ENCODE data around the gene MAD1L1. TPM values are rescaled to one million over a fixed set of nuclear protein-coding genes. Genes with fewer than 3 reads are reported as not detected.
"Not testable (repeated sequence)": the region's sequence is repeated elsewhere in the genome, so short reads cannot be mapped to it uniquely, and the experiment has no call there.

Gene MAD1L1
- total and polyA plus RNA-seq, 2 of the 4 experiments (the other 2 are of a cell fraction) = 29.0 to 40.9 TPM

GRCh38 chr7:1930381-1931065 lies 302.2 kb downstream of the MAD1L1 start:
- dilution Hi-C loops (cut with HindIII; ENCODE audit: low sequenced_read_pairs, unreplicated experiment) (no loop called here), in situ Hi-C loops (cut with MboI; ENCODE audit: low sequenced_read_pairs) (no loop called here), intact Hi-C loops (cut with micrococcal nuclease) (no loop called here)
- H3K79me1 ChIP-seq (ENCODE audit: low read depth in 1 of 2, low read length in 2 of 2) = peaks cover 0 to 9% of the 10 kb centered on the region in 2 experiments; a peak in 2 of 4 replicates
- CTCF ChIA-PET = no interaction called here
- H3K27ac ChIP-seq (ENCODE audit: insufficient read depth, low read length) = no peak overlapping the region
- no peak overlapping the region for H3K4me3 ChIP-seq (ENCODE audit: insufficient read depth, low read depth, low read length)
- no peak overlapping the region for H2BK5ac ChIP-seq (ENCODE audit: low read depth, low read length, poor library complexity, severe bottlenecking)
- no peak overlapping the region for H2BK20ac ChIP-seq (ENCODE audit: low read depth, low read length)
- H3K9me3 ChIP-seq (ENCODE audit: control insufficient read depth, insufficient read depth, low read length) = no peaks in the 10 kb centered on the region
- H2AK9ac ChIP-seq (replicated peaks; ENCODE audit: low read depth, low read length, poor library complexity) = no peak overlapping the region
- no peaks in the 10 kb centered on the region for H3K9me1 ChIP-seq (ENCODE audit: insufficient read depth, low read length)
- TF ChIP-seq MXI1 (IDR thresholded peaks at IDR 0.05; ENCODE audit: borderline replicate concordance, low read depth, low read length) (no peak), SMC3 (IDR thresholded peaks at IDR 0.05; ENCODE audit: low read depth, low read length) (no peak), MAZ (IDR thresholded peaks at IDR 0.05; ENCODE audit: borderline replicate concordance, low read depth, low read length) (no peak), CHD1 (IDR thresholded peaks at IDR 0.05; ENCODE audit: low read depth, low read length) (no peak), CEBPB (IDR thresholded peaks at IDR 0.05; ENCODE audit: low read depth, low read length) (no peak), BHLHE40 (IDR thresholded peaks at IDR 0.05; ENCODE audit: low read depth, low read length) (no peak), USF2 (IDR thresholded peaks at IDR 0.05; ENCODE audit: low read depth, low read length) (no peak)
- no peak overlapping the region for H3K56ac ChIP-seq (ENCODE audit: extremely low read depth, insufficient read depth, low read length)
- H2BK120ac ChIP-seq (ENCODE audit: low read depth, low read length) = no peak overlapping the region
- no peaks in the 10 kb centered on the region for H3K27me3 ChIP-seq (ENCODE audit: control insufficient read depth, insufficient read depth, low read length)
- H4K5ac ChIP-seq (ENCODE audit: low read depth, low read length) = no peak overlapping the region
- no peak overlapping the region for H3K4ac ChIP-seq (ENCODE audit: low read depth, low read length)
- BruUV-seq (replicated peaks) = no TSS peak
- no peak overlapping the region for H2AFZ ChIP-seq (replicated peaks; ENCODE audit: low read length, poor library complexity)
- no peak overlapping the region for H4K8ac ChIP-seq (ENCODE audit: low read depth in 2 of 2, low read length in 2 of 2)
- POLR2A ChIA-PET (ENCODE audit: unreplicated experiment) = no interaction called here
- ATAC-seq (ENCODE audit: low read depth) (no peak), DNase-seq (no peak)
- no peaks in the 10 kb centered on the region for H4K20me1 ChIP-seq (ENCODE audit: insufficient read depth, low read length)
- peaks cover 2% of the 10 kb centered on the region; the same call in 1 of the 2 replicates for H3K4me1 ChIP-seq (ENCODE audit: control insufficient read depth, insufficient read depth, low read length)
- H3K36me3 ChIP-seq (ENCODE audit: control insufficient read depth, insufficient read depth, low read length) = no peaks in the 10 kb centered on the region
- 97% methylated on average over 6 of the region's 36 CpGs; no CpG with 5 or more reads in 1 of the 2 experiments for WGBS, 2 experiments (ENCODE audit: extremely low coverage in 2 of 2, insufficient read length in 1 of 2)
- H2AK5ac ChIP-seq (ENCODE audit: low read depth, low read length) = no peak overlapping the region
- H3K9ac ChIP-seq (ENCODE audit: low read depth, low read length) = no peak overlapping the region
- H4K91ac ChIP-seq (ENCODE audit: insufficient read depth, low read depth, low read length) = no peak overlapping the region
- H3K18ac ChIP-seq (ENCODE audit: low read depth, low read length) = no peak overlapping the region
- no peak overlapping the region for H2BK15ac ChIP-seq (ENCODE audit: low read depth, low read length)
- H3K4me2 ChIP-seq (ENCODE audit: low read depth, low read length) = no peak overlapping the region
- no peak overlapping the region for H3K14ac ChIP-seq (replicated peaks; ENCODE audit: low read depth, low read length)
- H3K23ac ChIP-seq (ENCODE audit: low read depth, low read length) = no peak overlapping the region

DNA sequence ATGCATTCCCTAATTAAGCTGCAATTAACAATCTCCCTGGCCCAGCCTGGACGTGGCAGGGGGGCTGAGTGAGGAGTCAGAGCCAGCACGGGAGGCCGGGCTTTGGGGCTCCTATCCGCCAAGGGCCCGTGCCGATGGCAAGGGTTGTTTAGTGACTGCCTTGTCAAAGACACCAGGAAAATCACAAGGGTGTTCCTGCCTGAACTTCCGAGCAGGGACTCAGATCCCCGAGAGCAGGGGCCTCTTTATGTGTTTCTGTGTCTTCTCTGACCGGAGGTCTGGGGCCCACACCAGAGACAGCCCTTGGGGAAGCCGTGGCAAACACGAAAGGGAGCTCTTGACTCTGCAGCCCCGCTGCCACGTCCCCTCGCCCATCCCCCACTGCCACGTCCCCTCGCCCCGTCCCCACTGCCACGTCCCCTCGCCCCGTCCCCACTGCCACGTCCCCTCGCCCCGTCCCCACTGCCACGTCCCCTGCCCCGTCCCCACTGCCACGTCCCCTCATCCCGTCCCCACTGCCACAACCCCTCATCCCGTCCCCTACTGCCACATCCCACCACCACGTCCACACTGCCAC lies 303.3 kb downstream of the MAD1L1 start:
- ATAC-seq (ENCODE audit: low read depth); H3K4ac ChIP-seq (ENCODE audit: low read depth, low read length); H3K36me3 ChIP-seq (ENCODE audit: control insufficient read depth, insufficient read depth, low read length); H2AK9ac ChIP-seq (replicated peaks; ENCODE audit: low read depth, low read length, poor library complexity); POLR2A ChIA-PET (ENCODE audit: unreplicated experiment); DNase-seq; H3K27me3 ChIP-seq (ENCODE audit: control insufficient read depth, insufficient read depth, low read length); H3K9me3 ChIP-seq (ENCODE audit: control insufficient read depth, insufficient read depth, low read length); H3K4me3 ChIP-seq (ENCODE audit: insufficient read depth, low read depth, low read length); H3K79me1 ChIP-seq (ENCODE audit: low read depth in 1 of 2, low read length in 2 of 2); H3K4me2 ChIP-seq (ENCODE audit: low read depth, low read length); H3K18ac ChIP-seq (ENCODE audit: low read depth, low read length); H3K9ac ChIP-seq (ENCODE audit: low read depth, low read length); H2BK15ac ChIP-seq (ENCODE audit: low read depth, low read length); H2AK5ac ChIP-seq (ENCODE audit: low read depth, low read length); dilution Hi-C loops (cut with HindIII; ENCODE audit: low sequenced_read_pairs, unreplicated experiment); in situ Hi-C loops (cut with MboI; ENCODE audit: low sequenced_read_pairs); H3K4me1 ChIP-seq (ENCODE audit: control insufficient read depth, insufficient read depth, low read length); H2BK5ac ChIP-seq (ENCODE audit: low read depth, low read length, poor library complexity, severe bottlenecking); H4K8ac ChIP-seq (ENCODE audit: low read depth in 2 of 2, low read length in 2 of 2); H3K9me1 ChIP-seq (ENCODE audit: insufficient read depth, low read length); H3K14ac ChIP-seq (replicated peaks; ENCODE audit: low read depth, low read length); H4K20me1 ChIP-seq (ENCODE audit: insufficient read depth, low read length); H4K91ac ChIP-seq (ENCODE audit: insufficient read depth, low read depth, low read length); BruUV-seq (replicated peaks); H3K27ac ChIP-seq (ENCODE audit: insufficient read depth, low read length); H2BK120ac ChIP-seq (ENCODE audit: low read depth, low read length); H3K23ac ChIP-seq (ENCODE audit: low read depth, low read length); H4K5ac ChIP-seq (ENCODE audit: low read depth, low read length); H2AFZ ChIP-seq (replicated peaks; ENCODE audit: low read length, poor library complexity); H3K56ac ChIP-seq (ENCODE audit: extremely low read depth, insufficient read depth, low read length); CTCF ChIA-PET; intact Hi-C loops (cut with micrococcal nuclease); H2BK20ac ChIP-seq (ENCODE audit: low read depth, low read length): not testable (repeated sequence)
- 98% methylated on average over 6 of the region's 29 CpGs; no CpG with 5 or more reads in 1 of the 2 experiments for WGBS, 2 experiments (ENCODE audit: extremely low coverage in 2 of 2, insufficient read length in 1 of 2)
